ENCODE measurements around the gene VPS37C.

DNA sequence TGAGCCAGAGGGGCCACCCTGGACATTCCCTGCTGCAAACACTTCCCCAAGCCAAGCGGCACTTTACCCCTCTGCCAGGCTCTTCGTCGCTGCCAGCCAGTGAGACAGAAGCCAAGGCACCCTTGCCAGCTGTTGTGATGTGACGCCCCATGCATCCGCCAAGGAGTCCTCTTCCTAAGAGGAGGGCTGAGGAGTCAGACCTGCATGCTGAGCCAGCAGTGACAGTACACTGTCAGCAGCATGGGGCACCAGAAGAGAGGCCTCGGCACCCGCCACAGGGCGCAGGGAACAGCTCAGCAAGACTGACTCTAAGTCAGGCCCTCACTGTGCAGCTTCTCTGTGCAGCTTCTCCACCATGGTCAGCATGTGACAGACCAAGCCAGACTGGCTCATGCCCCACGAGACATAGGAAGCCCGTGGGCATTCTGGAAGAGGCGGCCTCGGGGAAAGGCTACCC lies 26.4 kb downstream of the VPS37C start:
- TF ChIP-seq, protein P1, sequence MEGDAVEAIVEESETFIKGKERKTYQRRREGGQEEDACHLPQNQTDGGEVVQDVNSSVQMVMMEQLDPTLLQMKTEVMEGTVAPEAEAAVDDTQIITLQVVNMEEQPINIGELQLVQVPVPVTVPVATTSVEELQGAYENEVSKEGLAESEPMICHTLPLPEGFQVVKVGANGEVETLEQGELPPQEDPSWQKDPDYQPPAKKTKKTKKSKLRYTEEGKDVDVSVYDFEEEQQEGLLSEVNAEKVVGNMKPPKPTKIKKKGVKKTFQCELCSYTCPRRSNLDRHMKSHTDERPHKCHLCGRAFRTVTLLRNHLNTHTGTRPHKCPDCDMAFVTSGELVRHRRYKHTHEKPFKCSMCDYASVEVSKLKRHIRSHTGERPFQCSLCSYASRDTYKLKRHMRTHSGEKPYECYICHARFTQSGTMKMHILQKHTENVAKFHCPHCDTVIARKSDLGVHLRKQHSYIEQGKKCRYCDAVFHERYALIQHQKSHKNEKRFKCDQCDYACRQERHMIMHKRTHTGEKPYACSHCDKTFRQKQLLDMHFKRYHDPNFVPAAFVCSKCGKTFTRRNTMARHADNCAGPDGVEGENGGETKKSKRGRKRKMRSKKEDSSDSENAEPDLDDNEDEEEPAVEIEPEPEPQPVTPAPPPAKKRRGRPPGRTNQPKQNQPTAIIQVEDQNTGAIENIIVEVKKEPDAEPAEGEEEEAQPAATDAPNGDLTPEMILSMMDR (IDR thresholded peaks at IDR 0.05): no peak
- TF ChIP-seq EP300 (IDR thresholded peaks at IDR 0.05; ENCODE audit: low read depth): no peak

All from transverse colon (tissue), 3 donors.